ENCODE measurements around the gene ARHGEF9.

DNA sequence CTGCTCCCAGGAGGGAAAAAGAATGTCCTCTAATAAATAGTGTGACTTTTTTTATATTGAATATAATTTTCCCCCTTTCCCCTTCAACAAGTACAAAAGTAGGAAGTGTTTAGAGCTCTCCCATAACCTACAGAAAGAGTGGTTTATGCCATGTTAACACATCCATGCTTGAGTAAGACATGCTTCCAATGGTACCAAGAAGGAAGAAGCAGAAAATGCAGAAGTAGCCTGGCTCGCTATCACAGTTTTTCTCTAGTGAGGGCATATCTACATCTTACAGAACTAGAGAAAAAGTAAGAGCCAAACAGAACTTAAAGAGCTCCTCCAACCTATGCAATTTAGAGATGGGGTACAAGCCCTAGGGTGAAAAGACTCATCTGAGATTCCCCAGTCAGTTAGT lies 82.5 kb downstream of the ARHGEF9 start:
- no peak for TF ChIP-seq POLR2AphosphoS5 (IDR thresholded peaks at IDR 0.05; ENCODE audit: low read depth, low read length)
- no peak for TF ChIP-seq TAF1 (IDR thresholded peaks at IDR 0.05; ENCODE audit: borderline replicate concordance, insufficient read depth, low read length)
